Naive thymus-derived CD4-positive, alpha-beta T cell (primary cell): ENCODE measurements around the gene COMT. TPM values are rescaled to one million over a fixed set of nuclear protein-coding genes. Genes with fewer than 3 reads are reported as not detected.

Experiments used
- ATAC-seq: fragments of 150-1000 bp; cut with Tn5 transposase; 2 replicates; pipeline ENCODE4 v1.10.0; 2021; ENCODE audit warnings: mild to moderate bottlenecking, moderate library complexity
- CTCF ChIA-PET: fragments of 350-600 bp; sonication (Branson Sonifier 250); formaldehyde crosslinking; loops from one replicate; lab custom pipeline; 2021; ENCODE audit warnings: antibody characterized with exemption; lab: Charles Lee
- POLR2A ChIA-PET: fragments of 350-600 bp; sonication (Branson Sonifier 250); formaldehyde crosslinking; loops from one replicate; lab custom pipeline; 2021; ENCODE audit warnings: antibody characterized with exemption, inconsistent platforms; lab: Charles Lee
- DNase-seq, 9 donors: peaks; one replicate each; pipeline versions ENCODE4 v3.0.0 to v3.0.0-alpha.2; 2020 to 2022; ENCODE audit warnings: mixed read lengths in 1 of 9
- H3K27ac ChIP-seq: one replicate; pipeline ENCODE4 v1.7.0; 2013; ENCODE audit warnings: mild to moderate bottlenecking, low read depth, low read length, moderate library complexity
- H3K27me3 ChIP-seq, 2 donors: one replicate each; pipeline ENCODE4 v1.7.0; 2013; ENCODE audit warnings: low read length in 2 of 2, mild to moderate bottlenecking in 2 of 2, moderate library complexity in 2 of 2; ENCODE audit not compliant: control insufficient read depth in 2 of 2, insufficient read depth in 2 of 2
- H3K36me3 ChIP-seq, 3 experiments: 1 replicate in 2 of 3; 2 replicates in 1 of 3; pipeline ENCODE4 v1.7.0; 2013; ENCODE audit warnings: low read length in 3 of 3, mild to moderate bottlenecking in 3 of 3, moderate library complexity in 1 of 3; ENCODE audit not compliant: insufficient read depth in 3 of 3, control insufficient read depth in 2 of 3
- H3K4me1 ChIP-seq, 2 donors: one replicate each; pipeline ENCODE4 v1.7.0; 2013; ENCODE audit warnings: low read length in 2 of 2, mild to moderate bottlenecking in 2 of 2, moderate library complexity in 1 of 2; ENCODE audit not compliant: control insufficient read depth in 2 of 2, insufficient read depth in 2 of 2
- H3K4me3 ChIP-seq: 2 replicates; pipeline ENCODE4 v1.7.0; 2013; ENCODE audit warnings: mild to moderate bottlenecking, low read length
- H3K9me3 ChIP-seq, 3 experiments: 1 replicate in 2 of 3; 2 replicates in 1 of 3; pipeline ENCODE4 v1.7.0; 2013; ENCODE audit warnings: low read length in 3 of 3; ENCODE audit not compliant: control insufficient read depth in 2 of 3
- H3K27ac Mint-ChIP-seq, 9 donors: one replicate each; pipeline ENCODE4 v1.8.0; 2020 to 2022; ENCODE audit warnings: mixed read lengths in 9 of 9, mild to moderate bottlenecking in 8 of 9, moderate library complexity in 5 of 9, inconsistent platforms in 2 of 9
- H3K27me3 Mint-ChIP-seq, 5 donors: one replicate each; pipeline ENCODE4 v1.8.0; 2021 to 2022; ENCODE audit warnings: mixed read lengths in 5 of 5, mild to moderate bottlenecking in 1 of 5
- H3K36me3 Mint-ChIP-seq, 5 donors: one replicate each; pipeline ENCODE4 v1.8.0; 2020 to 2022; ENCODE audit warnings: mixed read lengths in 5 of 5, mild to moderate bottlenecking in 3 of 5, inconsistent platforms in 1 of 5
- H3K4me1 Mint-ChIP-seq, 7 donors: one replicate each; pipeline ENCODE4 v1.8.0; 2020 to 2022; ENCODE audit warnings: mixed read lengths in 7 of 7, mild to moderate bottlenecking in 3 of 7, inconsistent platforms in 1 of 7
- H3K4me3 Mint-ChIP-seq, 10 donors: one replicate each; pipeline ENCODE4 v1.8.0; 2020 to 2022; ENCODE audit warnings: mild to moderate bottlenecking in 10 of 10, mixed read lengths in 10 of 10, moderate library complexity in 6 of 10, inconsistent platforms in 2 of 10
- H3K9me3 Mint-ChIP-seq, 11 donors: one replicate each; pipeline ENCODE4 v1.8.0; 2020 to 2022; ENCODE audit warnings: mixed read lengths in 11 of 11, mild to moderate bottlenecking in 4 of 11, inconsistent platforms in 1 of 11, moderate library complexity in 1 of 11
- intact Hi-C, 2 donors: fragments of 100-400 bp; cut with micrococcal nuclease; formaldehyde crosslinking; loops; one replicate each; pipeline ENCODE4 v1.15.1; 2023
- polyA plus RNA-seq, 2 donors: library from polyadenylated mRNA; unstranded; fragments of 300-500 nt; fragmentation: Illumina TruSeq; gene quantifications; one replicate each; pipeline ENCODE4 v1.2.3, GENCODE V29; 2021
- total RNA-seq, 6 experiments: library from RNA in 5 of 6; stranded (reverse) in 5 of 6; gene quantifications; 1 replicate in 5 of 6; 2 replicates in 1 of 6; pipeline ENCODE4 v1.2.3 and lab custom pipeline; 2021 to 2026

COMT gene
- total and polyA plus RNA-seq, 7 experiments from 2014 or later = 30.0 to 105 (median 56.0) TPM

DNA sequence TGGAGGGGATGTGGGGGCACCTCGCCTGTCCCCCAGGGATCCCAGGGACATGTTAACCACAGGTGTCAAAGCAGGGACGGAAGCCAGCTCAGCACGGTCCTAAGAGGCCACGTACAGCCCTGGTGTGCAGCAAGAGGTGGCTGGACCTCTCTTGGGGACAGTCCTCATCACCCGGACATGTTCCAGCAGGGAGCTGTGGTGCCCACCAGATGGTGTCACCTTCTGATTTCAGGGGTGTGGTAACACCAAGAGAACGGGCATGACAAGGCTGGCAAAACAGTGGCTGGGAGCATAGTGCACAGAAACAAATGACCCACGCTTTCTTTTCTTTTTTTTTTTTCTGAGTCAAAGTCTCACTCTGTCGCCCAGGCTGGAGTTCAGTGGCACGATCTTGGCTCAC, 25.6 kb upstream of the COMT start:
- no peaks in the 10 kb centered on the region for H3K9me3 ChIP-seq
- ATAC-seq = no peak
- Mint-ChIP-seq H3K9me3 (peaks cover 0 to 7% (median 0%) of the 10 kb centered on the region in 11 donors), H3K36me3 (peaks cover 14 to 42% (median 27%) of the 10 kb centered on the region in 5 donors), H3K27me3 (no peaks in the 10 kb centered on the region), H3K4me1 (peaks cover 0 to 7% (median 0%) of the 10 kb centered on the region in 7 donors), H3K4me3 (no peak overlapping the region), H3K27ac (peak overlapping the region in 2 of 9 donors; percentile 51 to 59)
- no peak for DNase-seq
- H3K27me3 ChIP-seq = no peaks in the 10 kb centered on the region
- CTCF ChIA-PET = interaction anchor here (1.5 kb wide), 1 partner anchor 186 kb away, joined by 6 read pairs; no protein-coding TSS in a partner anchor
- H3K4me1 ChIP-seq = no peaks in the 10 kb centered on the region
- H3K36me3 ChIP-seq = peaks cover 0 to 76% (median 4%) of the 10 kb centered on the region in 3 experiments
- no peak overlapping the region for H3K4me3 ChIP-seq
- no peak overlapping the region for H3K27ac ChIP-seq
- POLR2A ChIA-PET = no interaction called here
- intact Hi-C loops = no loop called here

DNA sequence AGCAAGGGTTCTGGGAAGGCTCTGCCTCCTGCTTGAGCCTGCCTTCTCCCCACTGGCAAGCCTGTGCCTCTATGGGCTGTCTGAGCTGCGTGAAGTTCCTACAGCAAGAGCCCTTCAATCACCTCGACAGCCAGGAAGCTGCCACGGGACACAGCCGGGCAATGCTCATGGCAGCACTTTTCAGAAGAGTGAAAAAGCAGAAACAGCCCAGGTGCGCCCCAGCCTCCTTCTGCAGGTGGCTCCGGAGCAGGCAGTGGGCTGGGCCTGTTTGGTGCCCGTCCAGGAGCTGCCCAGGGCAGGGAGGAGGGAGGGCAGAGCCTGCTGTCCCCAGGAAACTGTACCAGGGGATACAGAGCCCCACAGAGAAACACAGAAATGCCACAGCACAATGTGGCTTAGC, 24.6 kb upstream of the COMT start:
- Histone ChIP-seq H3K27me3 (no peaks in the 10 kb centered on the region), H3K36me3 (peaks cover 0 to 72% (median 4%) of the 10 kb centered on the region in 3 experiments), H3K9me3 (no peaks in the 10 kb centered on the region), H3K4me1 (no peaks in the 10 kb centered on the region), H3K4me3 (no peak overlapping the region), H3K27ac (no peak overlapping the region)
- intact Hi-C loops = no loop called here
- no peak overlapping the region for H3K27ac Mint-ChIP-seq
- H3K27me3 Mint-ChIP-seq = no peaks in the 10 kb centered on the region
- H3K36me3 Mint-ChIP-seq = peaks cover 14 to 43% (median 27%) of the 10 kb centered on the region in 5 donors
- no peak overlapping the region for H3K4me3 Mint-ChIP-seq
- H3K9me3 Mint-ChIP-seq = peaks cover 0 to 7% (median 0%) of the 10 kb centered on the region in 11 donors
- peaks cover 0 to 7% (median 3%) of the 10 kb centered on the region in 7 donors for H3K4me1 Mint-ChIP-seq
- no peak for DNase-seq
- ChIA-PET POLR2A (no interaction called here), CTCF (interaction anchor here (0.6 to 1.5 kb wide), 2 partner anchors 72 to 187 kb away, joined by 3 to 6 read pairs; no protein-coding TSS in a partner anchor)
- ATAC-seq = no peak

DNA sequence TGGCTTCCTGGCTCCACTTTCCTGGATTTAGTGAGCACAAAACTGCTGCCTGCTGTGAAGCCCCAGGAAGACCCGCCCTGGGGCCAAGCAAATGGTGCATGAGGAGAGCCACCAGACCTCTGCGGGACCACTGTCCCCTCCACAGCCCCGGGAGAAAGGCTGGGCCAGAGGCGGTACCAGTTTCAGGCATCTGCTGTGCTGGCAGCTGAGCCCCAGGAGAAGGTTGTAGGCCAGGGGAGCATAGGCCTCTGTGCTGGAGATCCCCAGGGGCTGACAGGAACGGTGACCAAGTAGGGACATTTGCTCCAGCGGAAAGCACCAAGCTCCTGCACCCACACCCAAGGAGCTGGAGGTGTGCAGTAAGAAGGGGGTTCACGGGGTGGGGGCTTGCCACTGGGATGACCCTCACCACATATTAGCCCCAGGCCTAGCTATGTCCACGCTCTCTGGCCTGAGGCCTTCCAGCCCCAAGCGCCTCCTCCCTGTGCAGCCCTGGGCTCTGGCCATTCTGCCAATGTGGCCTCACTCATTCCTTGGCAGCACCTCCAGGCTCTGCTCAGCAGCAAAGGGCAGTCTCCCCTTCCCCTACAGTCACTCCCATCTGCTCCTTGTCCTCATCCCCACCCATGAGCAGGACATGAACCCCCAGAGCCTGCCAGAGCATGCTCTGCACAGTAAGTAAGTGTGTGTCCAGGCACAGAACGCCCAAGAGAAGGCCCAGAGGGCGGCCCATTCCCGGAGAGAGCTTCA, 24.0 kb upstream of the COMT start:
- ChIA-PET POLR2A (no interaction called here), CTCF (interaction anchor here (0.6 kb wide), 1 partner anchor 73 kb away, joined by 3 read pairs; no protein-coding TSS in a partner anchor)
- Mint-ChIP-seq H3K9me3 (peaks cover 0 to 7% (median 0%) of the 10 kb centered on the region in 11 donors), H3K4me1 (peaks cover 0 to 7% (median 3%) of the 10 kb centered on the region in 7 donors), H3K4me3 (no peak overlapping the region), H3K27ac (no peak overlapping the region), H3K27me3 (no peaks in the 10 kb centered on the region), H3K36me3 (peaks cover 14 to 44% (median 27%) of the 10 kb centered on the region in 5 donors)
- Histone ChIP-seq H3K9me3 (no peaks in the 10 kb centered on the region), H3K4me3 (no peak overlapping the region), H3K27me3 (no peaks in the 10 kb centered on the region), H3K27ac (no peak overlapping the region), H3K36me3 (peaks cover 0 to 67% (median 4%) of the 10 kb centered on the region in 3 experiments), H3K4me1 (no peaks in the 10 kb centered on the region)
- intact Hi-C loops = no loop called here
- DNase-seq = no peak
- ATAC-seq = no peak

DNA sequence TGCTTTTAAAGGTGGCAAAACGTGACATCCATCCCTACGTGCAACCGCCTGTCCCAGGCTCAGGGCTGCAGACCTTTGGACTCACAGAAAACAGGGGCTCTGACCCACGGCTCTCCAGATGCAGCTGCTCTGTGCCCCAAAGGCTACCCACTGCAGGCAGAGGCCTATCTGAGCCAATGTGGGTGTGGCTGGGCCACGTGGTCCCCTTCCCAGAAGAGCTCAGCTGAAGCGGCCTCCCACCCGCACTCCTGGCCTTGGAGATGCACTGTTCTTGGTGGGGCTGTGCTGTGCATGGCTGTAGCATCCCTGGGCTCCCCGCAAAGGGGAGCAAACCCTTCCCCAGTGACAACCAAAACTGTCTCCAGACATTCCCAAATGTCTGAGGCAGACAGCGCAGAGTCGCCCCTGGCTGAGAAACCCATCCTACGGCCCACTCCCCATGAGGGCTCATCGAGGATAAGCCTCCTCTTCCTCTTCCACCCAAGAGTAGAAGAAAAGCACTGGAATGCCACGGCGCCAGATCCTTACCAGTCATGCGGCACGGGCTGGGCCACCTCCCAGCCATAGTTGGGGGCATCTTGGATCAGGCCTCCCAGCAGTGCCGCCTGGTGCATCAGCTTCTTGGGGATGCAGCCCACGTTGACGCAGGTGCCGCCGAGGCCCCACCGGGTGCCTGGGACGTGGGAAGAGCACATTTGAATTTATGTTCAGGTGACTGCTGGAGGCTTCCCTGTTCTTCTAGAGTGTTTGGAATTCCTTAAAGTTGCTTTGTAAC, 23.1 kb upstream of the COMT start:
- POLR2A ChIA-PET = no interaction called here
- H3K4me1 Mint-ChIP-seq = peaks cover 0 to 7% (median 4%) of the 10 kb centered on the region in 7 donors
- CTCF ChIA-PET = no interaction called here
- peaks cover 10 to 39% (median 22%) of the 10 kb centered on the region in 5 donors for H3K36me3 Mint-ChIP-seq
- ATAC-seq (no peak), DNase-seq (no peak)
- Histone ChIP-seq H3K27ac (no peak overlapping the region), H3K4me3 (no peak overlapping the region), H3K27me3 (no peaks in the 10 kb centered on the region), H3K9me3 (no peaks in the 10 kb centered on the region), H3K4me1 (no peaks in the 10 kb centered on the region), H3K36me3 (peaks cover 0 to 57% (median 4%) of the 10 kb centered on the region in 3 experiments)
- peaks cover 0 to 6% (median 0%) of the 10 kb centered on the region in 11 donors for H3K9me3 Mint-ChIP-seq
- intact Hi-C loops = no loop called here
- no peak overlapping the region for H3K4me3 Mint-ChIP-seq
- H3K27me3 Mint-ChIP-seq = no peaks in the 10 kb centered on the region
- H3K27ac Mint-ChIP-seq = no peak overlapping the region

DNA sequence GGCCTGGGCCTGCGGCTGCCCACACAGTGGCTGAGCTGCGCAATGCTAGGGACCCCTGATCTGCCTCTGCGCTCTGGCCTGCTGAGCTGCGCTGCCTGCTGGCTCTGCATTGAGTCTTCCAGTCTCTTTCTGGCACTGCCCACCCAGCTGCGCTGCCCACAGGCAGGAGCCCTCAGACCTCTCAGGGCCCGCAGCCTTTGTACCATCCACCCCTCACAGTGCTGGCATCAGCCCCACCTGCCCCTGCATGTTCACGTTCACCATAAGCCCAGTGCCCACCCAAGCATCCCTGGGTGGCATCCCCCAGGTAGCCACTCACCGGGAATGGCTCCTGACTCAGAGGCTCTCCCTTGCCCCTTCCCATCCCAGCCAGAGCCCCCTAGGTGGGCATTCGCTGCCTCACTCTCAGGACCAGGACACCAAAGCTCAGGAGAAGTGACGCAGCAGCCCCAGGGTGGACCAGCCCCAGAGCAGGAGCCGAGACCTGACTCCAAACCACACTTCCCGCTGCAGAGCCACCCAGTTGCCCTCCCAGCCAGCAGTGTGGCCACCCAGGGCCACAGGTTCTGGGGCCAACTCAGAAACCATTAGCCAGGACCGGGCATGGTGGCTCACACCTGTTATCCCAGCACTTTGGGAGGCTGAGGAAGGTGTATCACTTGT, 21.7 kb upstream of the COMT start:
- H3K27me3 Mint-ChIP-seq = no peaks in the 10 kb centered on the region
- Histone ChIP-seq H3K27ac (no peak overlapping the region), H3K36me3 (peaks cover 0 to 44% (median 4%) of the 10 kb centered on the region in 3 experiments), H3K9me3 (no peaks in the 10 kb centered on the region), H3K27me3 (no peaks in the 10 kb centered on the region), H3K4me3 (no peak overlapping the region), H3K4me1 (no peaks in the 10 kb centered on the region)
- ChIA-PET POLR2A (no interaction called here), CTCF (interaction anchor here (1.1 kb wide), 1 partner anchor 189 kb away, joined by 4 read pairs; no protein-coding TSS in a partner anchor)
- ATAC-seq (no peak), DNase-seq (no peak)
- no peaks in the 10 kb centered on the region for H3K9me3 Mint-ChIP-seq
- H3K4me3 Mint-ChIP-seq = no peak overlapping the region
- intact Hi-C loops = no loop called here
- peaks cover 0 to 31% (median 12%) of the 10 kb centered on the region in 5 donors for H3K36me3 Mint-ChIP-seq
- H3K4me1 Mint-ChIP-seq = peaks cover 0 to 8% (median 4%) of the 10 kb centered on the region in 7 donors
- H3K27ac Mint-ChIP-seq = no peak overlapping the region

DNA sequence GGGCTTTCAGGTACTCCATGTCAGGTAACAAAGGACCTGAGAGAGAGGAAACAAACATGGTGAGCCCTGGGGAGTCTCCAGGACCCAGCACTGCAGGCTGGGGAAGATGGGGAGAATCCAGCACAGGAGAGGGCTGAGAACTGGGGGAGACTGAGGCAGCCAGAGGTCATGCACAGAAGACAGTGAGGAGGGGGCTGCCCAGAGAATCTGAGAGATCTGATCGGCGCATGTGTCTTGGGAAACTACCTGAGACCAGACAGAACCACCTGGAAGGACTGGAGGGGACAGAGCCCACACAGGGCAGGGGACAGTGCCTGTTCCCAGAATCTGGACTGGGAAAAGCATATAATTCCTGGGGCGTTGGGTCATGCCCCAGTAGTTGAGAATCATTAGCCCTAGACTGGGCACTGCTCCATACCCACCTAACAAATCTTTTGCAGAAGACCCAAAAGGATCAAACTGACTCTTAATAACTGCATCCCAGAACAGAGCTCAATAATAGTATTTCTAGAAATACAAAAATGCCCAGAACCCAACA, 20.0 kb upstream of the COMT start:
- H3K36me3 ChIP-seq = peaks cover 0 to 32% (median 4%) of the 10 kb centered on the region in 3 experiments
- intact Hi-C loops = no loop called here
- no peaks in the 10 kb centered on the region for H3K4me1 ChIP-seq
- H3K9me3 ChIP-seq = no peaks in the 10 kb centered on the region
- no peaks in the 10 kb centered on the region for H3K27me3 ChIP-seq
- POLR2A ChIA-PET = no interaction called here
- peaks cover 0 to 19% (median 3%) of the 10 kb centered on the region in 5 donors for H3K36me3 Mint-ChIP-seq
- no peak overlapping the region for H3K27ac Mint-ChIP-seq
- ATAC-seq = no peak
- DNase-seq = no peak
- CTCF ChIA-PET = no interaction called here
- H3K9me3 Mint-ChIP-seq = no peaks in the 10 kb centered on the region
- H3K27me3 Mint-ChIP-seq = no peaks in the 10 kb centered on the region
- peaks cover 0 to 8% (median 0%) of the 10 kb centered on the region in 7 donors for H3K4me1 Mint-ChIP-seq
- no peak overlapping the region for H3K4me3 ChIP-seq
- no peak overlapping the region for H3K4me3 Mint-ChIP-seq
- H3K27ac ChIP-seq = no peak overlapping the region
